ENCODE data around the gene SLC39A7. TPM values are rescaled to one million over a fixed set of nuclear protein-coding genes. Genes with fewer than 3 reads are reported as not detected.

SLC39A7 gene
- total and polyA plus RNA-seq, 2 of the 13 experiments (the other 11 are each of a cell fraction or from before 2014, with no cell fraction given) = 142 to 229 TPM

- TF ChIP-seq ZNF687 (CRISPR knock-in tag; IDR thresholded peaks at IDR 0.05) (peak; percentile 95), CHCHD3 (CRISPR knock-in tag; IDR thresholded peaks at IDR 0.05) (peak; percentile 67; the same call in 1 of the 2 replicates), MTA1 (CRISPR knock-in tag; IDR thresholded peaks at IDR 0.05; ENCODE audit: borderline replicate concordance) (peak; percentile 85), ZSCAN30 (CRISPR knock-in tag; IDR thresholded peaks at IDR 0.05) (no peak), ARID4A (CRISPR knock-in tag; IDR thresholded peaks at IDR 0.05; ENCODE audit: borderline replicate concordance) (peak; percentile 90), ATF4 (CRISPR knock-in tag; IDR thresholded peaks at IDR 0.05) (no peak), DPF2 (CRISPR knock-in tag; IDR thresholded peaks at IDR 0.05; ENCODE audit: borderline replicate concordance, low read depth) (peak; percentile 21; the same call in 1 of the 2 replicates), KDM3A (CRISPR knock-in tag; IDR thresholded peaks at IDR 0.05; ENCODE audit: low read depth) (peak; percentile 35; the same call in 1 of the 2 replicates), ZNF543 (CRISPR knock-in tag; IDR thresholded peaks at IDR 0.05) (peak; percentile 93), ZNF773 (CRISPR knock-in tag; IDR thresholded peaks at IDR 0.05; ENCODE audit: borderline replicate concordance) (peak; percentile 49; the same call in 1 of the 2 replicates), ZNF263 (CRISPR knock-in tag; IDR thresholded peaks at IDR 0.05) (peak; percentile 39; the same call in 1 of the 2 replicates), TARDBP (CRISPR knock-in tag; IDR thresholded peaks at IDR 0.05) (peak; percentile 78; the same call in 1 of the 2 replicates), ZNF691 (CRISPR knock-in tag; IDR thresholded peaks at IDR 0.05; ENCODE audit: borderline replicate concordance, low read depth) (peak; percentile 81; the same call in 1 of the 2 replicates), RFX1 (IDR thresholded peaks at IDR 0.05) (no peak), ZFP91 (CRISPR knock-in tag; IDR thresholded peaks at IDR 0.05; ENCODE audit: borderline replicate concordance) (peak; percentile 81; the same call in 1 of the 2 replicates), ZNF556 (CRISPR knock-in tag; IDR thresholded peaks at IDR 0.05; ENCODE audit: borderline replicate concordance) (peak; percentile 66; the same call in 1 of the 2 replicates)
Measured at GRCh38 chr6:33204415-33205190, 3.9 kb downstream of the SLC39A7 start, which contains the start of gene HSD17B8 (continued).
